ENCODE results near the gene PDE4D. TPM values are rescaled to one million over a fixed set of nuclear protein-coding genes. Genes with fewer than 3 reads are reported as not detected.

The PDE4D gene
- total RNA-seq, 1 donor from 2014 or later = 7.6 TPM

- no peaks in the 10 kb centered on the region for H3K36me3 Mint-ChIP-seq (ENCODE audit: insufficient read depth)
- peaks cover 1% of the 10 kb centered on the region for H3K4me1 Mint-ChIP-seq (ENCODE audit: low read depth)
- H3K4me3 Mint-ChIP-seq (ENCODE audit: low read depth) = no peak overlapping the region
- H3K27me3 Mint-ChIP-seq = no peaks in the 10 kb centered on the region
- H3K9me3 Mint-ChIP-seq (ENCODE audit: low read depth) = no peaks in the 10 kb centered on the region
- DNase-seq (ENCODE audit: low spot score, unreplicated experiment) = no peak
- H3K27ac Mint-ChIP-seq = no peak overlapping the region
- no peak for TF ChIP-seq CTCF (IDR thresholded peaks at IDR 0.05; ENCODE audit: unreplicated experiment)
Measured at GRCh38 chr5:59783264-59783663, 110.3 kb downstream of the PDE4D start.

- H3K27me3 Mint-ChIP-seq = no peaks in the 10 kb centered on the region
- DNase-seq (ENCODE audit: low spot score, unreplicated experiment) = no peak
- H3K36me3 Mint-ChIP-seq (ENCODE audit: insufficient read depth) = no peaks in the 10 kb centered on the region
- H3K27ac Mint-ChIP-seq = no peak overlapping the region
- H3K9me3 Mint-ChIP-seq (ENCODE audit: low read depth) = no peaks in the 10 kb centered on the region
- no peak for TF ChIP-seq CTCF (IDR thresholded peaks at IDR 0.05; ENCODE audit: unreplicated experiment)
- H3K4me1 Mint-ChIP-seq (ENCODE audit: low read depth) = peaks cover 1% of the 10 kb centered on the region
- H3K4me3 Mint-ChIP-seq (ENCODE audit: low read depth) = no peak overlapping the region
Measured at GRCh38 chr5:59782856-59783255, 110.7 kb downstream of the PDE4D start.

- Mint-ChIP-seq H3K4me3 (ENCODE audit: low read depth) (no peak overlapping the region), H3K4me1 (ENCODE audit: low read depth) (peaks cover 1% of the 10 kb centered on the region), H3K27ac (no peak overlapping the region), H3K9me3 (ENCODE audit: low read depth) (no peaks in the 10 kb centered on the region), H3K27me3 (no peaks in the 10 kb centered on the region), H3K36me3 (ENCODE audit: insufficient read depth) (no peaks in the 10 kb centered on the region)
- no peak for DNase-seq (ENCODE audit: low spot score, unreplicated experiment)
- no peak for TF ChIP-seq CTCF (IDR thresholded peaks at IDR 0.05; ENCODE audit: unreplicated experiment)
Measured at GRCh38 chr5:59779453-59779852, 114.1 kb downstream of the PDE4D start.

GRCh38 chr5:59777028-59777427 is 116.5 kb downstream of the PDE4D start:
- Mint-ChIP-seq H3K4me3 (ENCODE audit: low read depth) (no peak overlapping the region), H3K27me3 (no peaks in the 10 kb centered on the region), H3K9me3 (ENCODE audit: low read depth) (no peaks in the 10 kb centered on the region), H3K36me3 (ENCODE audit: insufficient read depth) (no peaks in the 10 kb centered on the region), H3K4me1 (ENCODE audit: low read depth) (peaks cover 1% of the 10 kb centered on the region), H3K27ac (no peak overlapping the region)
- TF ChIP-seq CTCF (IDR thresholded peaks at IDR 0.05; ENCODE audit: unreplicated experiment) = no peak
- DNase-seq (ENCODE audit: low spot score, unreplicated experiment) = no peak

- H3K4me1 Mint-ChIP-seq (ENCODE audit: low read depth) = peaks cover 9% of the 10 kb centered on the region
- H3K27ac Mint-ChIP-seq = no peak overlapping the region
Measured at GRCh38 chr5:59773294-59773693, 120.2 kb downstream of the PDE4D start.

More at GRCh38 chr5:59773294-59773693, 120.2 kb downstream of the PDE4D start:
- TF ChIP-seq CTCF (IDR thresholded peaks at IDR 0.05; ENCODE audit: unreplicated experiment) = no peak
- Mint-ChIP-seq H3K27me3 (peaks cover 9% of the 10 kb centered on the region), H3K9me3 (ENCODE audit: low read depth) (no peaks in the 10 kb centered on the region), H3K36me3 (ENCODE audit: insufficient read depth) (no peaks in the 10 kb centered on the region), H3K4me3 (ENCODE audit: low read depth) (no peak overlapping the region)
- no peak for DNase-seq (ENCODE audit: low spot score, unreplicated experiment)

All from progenitor cell of endocrine pancreas (in vitro differentiated cells).